GM18505 (cell line): ENCODE data around the gene LAPTM5.
"Not testable (repeated sequence)": the region's sequence is repeated elsewhere in the genome, so short reads cannot be mapped to it uniquely, and the experiment has no call there.

Experiments
- ATAC-seq: cut with Tn5 transposase; IDR thresholded peaks from one replicate; pipeline ENCODE4 v1.9.1; 2021; ENCODE audit not compliant: unreplicated experiment
- POLR2A ChIP-seq: IDR thresholded peaks from 4 replicates; pipeline ENCODE4 v1.6.1; 2011; ENCODE audit warnings: borderline replicate concordance; ENCODE audit not compliant: insufficient read depth, insufficient read length; ENCODE audit errors: extremely low read depth

LAPTM5 gene

DNA sequence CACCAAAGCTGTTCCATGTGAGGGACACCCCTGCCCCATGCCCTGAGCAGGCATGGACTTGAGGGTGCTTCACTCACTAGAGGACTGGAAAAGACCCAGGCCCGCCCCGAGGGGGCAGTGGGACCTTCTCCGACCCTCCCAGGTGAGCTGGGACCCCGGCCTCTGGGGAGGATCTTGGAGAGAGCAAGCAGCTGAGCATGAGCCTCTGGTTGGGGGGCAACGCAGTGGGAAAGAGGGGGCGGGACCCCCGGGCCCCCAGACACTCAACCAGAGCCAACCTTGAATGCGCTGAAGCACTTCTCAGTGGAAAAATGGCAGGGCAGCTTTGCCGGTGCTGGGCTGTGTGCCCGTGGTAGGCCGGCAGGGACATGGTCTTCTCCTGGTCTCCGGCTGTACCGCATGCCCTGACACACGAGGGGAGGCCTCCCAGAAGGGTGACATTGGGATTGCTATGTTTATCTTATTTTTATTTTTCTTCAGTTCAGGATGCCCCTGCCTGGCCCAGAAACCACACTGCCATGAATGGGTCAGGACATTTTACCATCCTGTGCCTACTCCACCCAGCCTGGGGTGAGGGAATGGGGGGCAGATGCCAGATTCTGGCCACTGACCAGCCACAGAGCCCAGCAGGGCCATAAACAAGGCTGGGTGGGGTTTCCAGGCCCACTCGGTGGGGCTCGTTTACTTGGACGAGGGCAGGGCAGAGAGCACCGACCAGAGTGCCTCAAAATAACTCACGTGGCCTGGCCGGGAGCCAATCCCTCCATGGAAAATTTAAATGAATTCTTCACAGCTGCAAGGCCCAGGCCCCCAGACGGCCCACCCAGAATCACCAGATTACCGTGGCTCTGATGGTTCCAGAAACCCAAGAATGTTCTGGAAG lies 17.2 kb upstream of the LAPTM5 start:
- no peak for ATAC-seq
- TF ChIP-seq POLR2A = no peak

DNA sequence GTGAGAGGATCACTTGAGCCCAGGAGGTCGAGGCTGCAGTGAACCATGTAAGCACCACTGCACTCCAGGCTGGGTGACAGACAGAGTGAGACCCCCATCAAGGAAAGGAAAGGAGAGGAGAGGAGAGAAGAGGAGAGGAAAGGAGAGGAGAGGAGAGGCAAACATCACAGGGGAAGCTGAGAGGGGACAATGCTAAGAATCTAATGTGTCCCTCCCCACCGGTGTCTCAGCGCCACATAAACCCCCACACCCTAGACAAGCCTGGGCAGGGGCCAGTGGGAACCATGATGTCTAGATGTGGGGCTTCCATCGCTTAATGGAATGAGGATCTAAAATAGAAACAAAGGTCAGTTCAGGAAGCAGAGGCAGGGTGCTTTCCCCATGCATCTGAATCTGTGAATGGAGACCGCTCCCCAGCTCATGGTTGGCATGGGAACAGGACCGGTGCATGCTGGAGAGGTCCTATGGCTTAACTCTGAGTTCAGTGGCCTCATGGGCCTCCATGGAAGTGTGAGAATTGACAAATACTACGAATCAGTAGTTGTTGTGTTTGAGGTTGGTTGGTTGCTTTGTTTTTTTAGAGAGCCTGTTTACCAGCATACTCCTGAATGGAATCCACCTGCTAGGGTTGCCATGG lies 16.3 kb upstream of the LAPTM5 start:
- TF ChIP-seq POLR2A = no peak
- no peak for ATAC-seq

DNA sequence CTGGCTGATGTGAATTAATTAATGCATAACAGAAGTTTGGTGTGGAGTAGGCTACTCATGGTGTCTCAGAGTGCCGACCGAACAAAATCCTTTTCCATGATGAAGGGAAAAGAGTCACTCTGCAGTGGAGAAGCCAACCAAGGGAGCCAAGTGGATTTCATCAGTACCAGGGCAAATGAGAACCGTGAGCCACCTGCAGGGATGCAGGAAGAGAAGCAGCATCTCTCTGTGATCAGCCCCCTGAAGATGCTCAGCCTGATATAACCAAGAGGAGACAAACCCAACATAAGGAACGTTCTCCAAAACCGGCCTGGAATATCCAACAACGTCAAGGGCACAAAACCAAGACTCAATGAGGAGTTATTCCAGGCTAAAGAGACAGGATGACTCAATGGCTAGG lies 13.4 kb upstream of the LAPTM5 start:
- no peak for ATAC-seq
- TF ChIP-seq POLR2A = no peak

DNA sequence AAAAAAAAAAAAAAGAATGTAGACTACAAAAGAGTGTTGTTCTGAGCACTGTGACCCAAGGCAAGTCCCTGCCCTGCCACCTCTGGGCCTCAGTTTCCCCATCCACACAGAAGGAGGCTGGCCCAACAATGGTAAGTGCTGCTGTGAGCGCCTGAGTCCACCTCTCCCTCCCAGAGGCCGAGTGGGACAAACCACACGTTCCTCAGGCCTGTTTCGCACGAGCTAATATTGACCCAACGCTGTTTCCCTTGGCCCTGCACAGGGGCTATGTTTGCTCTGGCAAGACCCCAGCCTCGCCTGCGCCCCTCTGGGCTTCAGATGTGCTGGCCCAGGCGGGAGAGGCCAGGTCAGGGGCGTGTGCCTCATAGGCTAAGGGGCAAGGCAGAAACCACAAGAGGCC lies 12.6 kb upstream of the LAPTM5 start:
- no peak for ATAC-seq
- TF ChIP-seq POLR2A = no peak

DNA sequence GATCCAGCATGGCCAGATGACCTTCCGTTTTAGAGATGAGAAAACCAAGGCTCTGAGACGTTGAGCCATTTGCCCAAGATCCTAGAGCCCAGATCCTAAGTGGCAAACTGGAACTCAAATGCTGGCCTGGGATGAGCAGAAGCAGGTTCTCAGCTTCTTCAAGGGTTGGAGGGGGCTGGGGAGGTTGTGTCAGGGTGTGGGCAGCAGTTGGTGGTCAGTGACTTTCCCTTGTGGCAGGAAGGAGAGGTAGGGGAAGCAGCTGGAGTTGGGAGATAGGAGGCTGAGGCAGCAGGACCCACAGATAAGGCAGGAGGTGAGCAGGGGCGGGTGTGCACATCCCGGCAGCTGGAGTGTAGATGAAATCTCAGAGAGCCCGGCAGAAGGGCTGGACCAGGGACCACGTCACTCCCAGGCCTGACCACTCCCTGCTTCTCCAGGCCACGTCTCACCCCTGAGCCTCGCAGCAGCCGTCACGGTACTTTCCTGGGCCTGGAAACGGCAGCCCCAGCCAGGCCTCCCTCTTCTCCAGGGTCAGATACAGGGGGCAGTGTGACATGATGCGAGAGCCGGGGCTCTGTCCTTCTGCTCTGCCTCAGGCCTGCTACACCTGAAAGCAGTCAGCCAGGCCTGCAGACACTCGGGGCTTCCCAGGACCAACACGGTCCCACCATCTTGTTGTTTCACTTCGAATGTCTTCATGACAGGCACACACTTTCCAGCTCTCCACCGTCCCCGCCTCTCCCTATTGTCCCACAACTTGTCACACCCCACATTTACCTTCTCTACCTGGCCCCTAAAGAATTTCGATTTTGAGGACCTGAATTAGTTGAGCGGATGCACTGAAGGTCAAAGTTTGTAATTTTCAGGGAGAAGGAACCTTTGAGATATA lies 11.5 kb upstream of the LAPTM5 start:
- no peak for ATAC-seq
- no peak for TF ChIP-seq POLR2A

DNA sequence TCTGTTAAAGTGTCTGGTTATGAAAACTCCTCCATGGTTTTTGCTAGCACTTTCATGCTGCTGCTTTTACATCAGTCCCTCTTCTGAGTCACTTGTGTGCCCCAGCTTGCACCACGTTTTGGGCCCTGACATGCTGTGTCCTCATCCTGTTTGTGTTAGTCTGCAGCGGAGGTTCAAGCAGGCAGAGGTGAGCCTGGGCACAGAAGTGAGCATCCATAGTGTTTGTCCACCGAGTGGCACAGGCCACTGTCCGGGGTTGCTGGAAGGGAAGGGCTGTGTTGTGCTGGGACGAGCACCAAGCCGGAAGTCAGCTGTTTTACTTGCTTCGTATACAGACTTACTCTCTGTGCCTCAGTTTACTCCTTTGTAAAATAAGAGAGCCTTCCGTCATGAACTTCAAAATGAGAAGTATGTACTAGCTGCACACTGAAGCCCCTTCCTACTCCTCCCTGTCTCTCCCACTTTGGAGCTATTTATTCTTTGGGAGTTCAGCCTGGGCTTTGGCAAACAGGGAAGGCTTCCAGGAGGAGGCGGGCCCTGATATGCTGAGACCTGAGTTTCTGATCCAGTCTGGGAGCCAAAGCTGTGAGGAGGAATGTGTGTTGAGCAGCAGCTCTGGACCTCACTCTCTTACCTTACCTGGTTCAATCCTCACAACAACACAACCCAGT lies 10.7 kb upstream of the LAPTM5 start:
- no peak for ATAC-seq
- TF ChIP-seq POLR2A = no peak

DNA sequence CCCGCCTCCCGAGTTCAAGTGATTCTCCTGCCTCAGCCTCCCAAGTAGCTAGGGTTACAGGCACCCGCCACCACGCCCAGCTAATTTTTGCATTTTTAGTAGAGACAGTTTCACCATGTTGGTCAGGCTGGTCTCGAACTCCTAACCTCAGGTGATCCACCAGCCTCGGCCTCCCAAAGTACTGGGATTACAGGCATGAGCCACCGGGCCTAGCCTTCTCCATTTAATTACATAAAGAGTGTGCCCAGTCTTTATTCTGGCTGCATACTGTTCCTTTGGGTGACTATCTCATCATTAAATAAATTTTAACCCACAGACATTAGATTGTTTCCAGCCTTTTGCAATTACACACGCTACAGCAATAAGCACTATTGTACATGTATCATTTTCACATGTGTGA lies 9.4 kb upstream of the LAPTM5 start:
- ATAC-seq = not testable (repeated sequence)

DNA sequence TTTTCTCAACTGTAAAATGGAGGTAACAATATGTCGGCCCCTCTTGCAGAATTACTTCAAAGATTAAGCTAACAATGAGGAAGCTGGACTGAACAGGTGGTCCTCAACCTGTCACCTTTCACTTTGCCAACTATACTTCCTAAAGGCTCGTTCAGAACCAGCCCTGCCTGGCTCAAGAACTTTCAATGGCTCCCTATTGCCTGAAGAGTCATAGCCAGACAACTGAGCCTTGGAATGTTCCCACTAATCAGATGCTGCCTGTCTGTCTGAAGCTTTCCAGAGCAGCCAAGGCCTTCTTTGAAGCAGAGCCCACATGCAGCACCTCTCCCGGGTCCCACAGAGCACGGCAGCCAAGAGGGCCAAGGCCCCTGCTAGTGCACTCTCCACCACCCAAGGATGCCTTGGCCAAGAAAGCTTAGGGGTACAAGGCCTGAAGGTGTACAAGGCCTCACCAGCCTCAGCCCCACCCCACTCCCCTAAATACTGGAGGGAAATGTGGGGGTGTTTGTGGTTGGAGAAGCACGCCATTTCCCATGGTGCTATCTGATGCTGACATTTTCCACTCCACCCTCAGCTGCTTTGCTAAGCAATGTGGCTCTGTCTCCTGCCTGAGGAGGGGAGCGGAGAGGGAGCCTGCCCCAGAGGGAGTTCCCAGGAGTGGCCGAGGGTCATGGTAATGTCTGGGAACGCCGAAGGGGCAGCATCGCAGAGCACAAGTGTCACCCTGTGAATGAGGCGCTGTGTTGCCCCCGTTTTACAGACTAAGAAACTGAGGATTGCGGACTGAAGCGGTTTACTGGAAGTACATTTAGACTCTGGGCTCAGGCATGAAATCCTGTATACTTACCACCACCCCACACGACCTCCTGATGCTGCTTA lies 8.2 kb upstream of the LAPTM5 start:
- ATAC-seq = no peak
- no peak for TF ChIP-seq POLR2A

DNA sequence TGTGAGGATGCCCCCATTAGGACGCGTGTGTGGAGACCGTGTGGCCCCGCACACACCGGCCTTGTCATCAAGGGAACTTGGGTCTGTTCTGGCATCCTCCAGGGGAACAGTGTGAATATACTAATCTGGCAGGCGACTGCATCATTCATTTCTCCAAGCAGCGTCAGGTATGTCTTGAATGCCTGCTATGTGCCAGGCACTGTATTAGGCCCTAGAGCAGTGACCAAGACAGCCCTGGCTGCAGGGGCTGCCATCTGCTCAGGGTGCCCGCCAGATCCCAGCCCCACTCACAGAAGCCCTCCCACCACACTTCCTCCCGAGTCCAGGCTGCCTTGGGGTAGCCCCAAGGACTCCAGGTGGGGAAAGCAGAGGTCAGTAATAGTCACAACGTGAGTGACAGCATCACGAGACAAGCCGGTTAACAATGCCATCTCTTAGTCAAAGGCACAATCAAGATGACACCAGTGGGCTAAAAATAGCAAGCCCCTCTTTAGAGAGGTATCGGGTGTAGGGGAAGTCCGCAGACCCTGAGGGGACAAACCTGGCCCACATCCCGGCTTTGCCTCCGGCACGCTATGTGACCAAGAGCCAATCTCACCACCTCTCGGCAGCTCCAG lies 7.5 kb upstream of the LAPTM5 start:
- ATAC-seq = peak; percentile 45
- TF ChIP-seq POLR2A = no peak

DNA sequence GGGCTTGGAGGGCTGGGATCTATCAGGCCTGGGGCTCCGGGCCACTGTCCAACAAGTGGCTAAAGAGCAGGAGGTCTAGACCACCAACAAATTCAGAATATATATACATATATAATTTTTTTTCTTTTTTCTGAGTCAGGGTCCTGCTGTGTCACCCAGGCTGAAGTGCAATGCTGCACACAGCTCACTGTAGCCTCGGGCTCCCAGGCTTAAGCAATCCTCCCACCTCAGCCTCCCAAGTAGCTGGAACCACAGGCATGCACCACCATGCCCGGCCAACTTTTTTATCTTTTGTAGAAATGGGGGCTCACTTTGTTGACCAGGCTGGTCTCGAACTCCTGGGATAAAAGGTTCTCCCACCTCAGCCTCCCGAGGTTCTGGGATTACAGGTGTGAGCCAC lies 6.8 kb upstream of the LAPTM5 start:
- ATAC-seq = no peak
- TF ChIP-seq POLR2A = no peak

DNA sequence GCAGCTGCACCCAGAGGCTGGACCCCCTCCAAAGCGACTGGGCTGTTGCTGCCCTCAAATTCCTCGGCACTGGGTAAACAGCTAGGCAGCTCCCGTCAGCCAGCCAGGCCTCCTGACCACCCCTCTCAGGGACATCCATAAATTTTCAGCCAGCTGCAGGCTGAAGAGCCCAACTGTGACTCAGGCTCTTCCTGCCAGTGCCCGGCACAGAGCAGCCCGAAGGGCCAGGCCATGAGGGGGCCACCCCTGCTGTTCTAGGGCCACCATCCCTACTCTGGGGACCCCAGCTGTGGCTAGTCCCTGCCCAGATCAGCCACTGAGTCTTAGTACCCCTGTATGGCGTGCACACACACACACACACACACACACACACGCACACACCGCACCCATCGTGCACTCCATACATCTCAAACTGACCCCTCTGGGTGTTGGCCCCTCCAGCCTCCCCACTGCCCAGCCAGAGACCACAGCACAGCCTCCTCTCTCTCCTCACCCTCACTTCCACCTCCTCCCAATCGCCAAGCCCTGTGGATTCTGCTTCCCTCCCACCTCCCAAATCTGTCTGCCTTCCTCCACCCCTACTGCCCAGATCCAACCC lies 6.2 kb upstream of the LAPTM5 start:
- no peak for ATAC-seq
- TF ChIP-seq POLR2A = peak; percentile 3
